ENCODE results near the gene CELSR3. TPM values are rescaled to one million over a fixed set of nuclear protein-coding genes. Genes with fewer than 3 reads are reported as not detected.
A peak's percentile ranks its signal among the peaks of the same experiment; 100 is the strongest.

Gene CELSR3
- total RNA-seq, 1 experiment from 2014 or later = 24.9 TPM

DNA sequence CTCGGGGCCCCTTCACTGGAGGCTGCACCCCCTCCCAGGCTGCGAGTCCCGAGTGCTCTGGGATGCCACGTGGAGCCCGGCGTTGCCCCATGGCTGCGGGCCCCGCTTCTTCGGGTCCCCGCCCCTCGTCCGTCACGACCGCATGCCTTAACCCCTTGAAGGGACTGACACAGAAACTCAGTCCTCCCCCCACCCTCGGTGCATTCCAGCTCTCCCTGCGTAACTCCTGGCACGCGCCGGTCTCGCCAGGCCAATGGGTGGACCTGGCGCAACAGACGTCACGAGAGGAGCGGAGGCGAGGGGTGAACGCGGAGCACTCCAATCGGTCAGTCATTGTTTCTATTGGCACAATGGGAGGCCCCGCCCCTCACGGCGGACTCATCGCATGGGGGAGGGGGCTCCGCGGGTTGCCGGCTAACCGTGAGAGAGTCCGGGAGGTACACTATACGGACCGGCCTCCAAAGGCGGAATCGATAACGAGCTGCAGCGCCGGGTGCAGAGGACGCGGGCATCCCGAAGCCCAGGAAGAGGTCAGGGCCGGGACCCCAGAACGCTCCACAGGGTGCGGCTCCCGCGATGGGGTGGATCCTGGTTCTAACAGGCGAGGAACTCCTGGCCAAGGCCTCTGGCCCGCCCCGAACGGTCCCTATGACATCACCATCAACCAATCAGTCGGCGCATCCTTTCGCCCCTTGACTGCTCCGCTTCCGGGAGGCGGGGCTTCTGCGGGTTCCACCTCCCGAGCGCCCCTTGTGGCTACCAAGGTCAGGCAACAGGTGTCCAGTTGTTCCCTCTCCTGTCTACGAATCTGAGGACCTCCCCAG is 1.0 kb upstream of the CELSR3 start:
- intact Hi-C loops (cut with micrococcal nuclease; ENCODE audit: unreplicated experiment) = loop anchor here (1.0 kb wide), 1 partner anchor 28 kb away; the partner anchor contains the start of gene SLC26A6
- peak overlapping the region; percentile 100 for H3K27ac Mint-ChIP-seq (ENCODE audit: unreplicated experiment)
- H3K27me3 Mint-ChIP-seq (ENCODE audit: unreplicated experiment) = no peaks in the 10 kb centered on the region
- CTCF ChIA-PET = interaction anchor here (0.5 to 1.0 kb wide), 6 partner anchors 12 to 306 kb away, joined by 3 to 6 read pairs (median 3); partner anchors contain the start of genes NCKIPSD and SLC26A6
- H3K4me3 Mint-ChIP-seq (ENCODE audit: low read depth, unreplicated experiment) = peak overlapping the region; percentile 96
- H3K9me3 Mint-ChIP-seq (ENCODE audit: low read depth, unreplicated experiment) = no peaks in the 10 kb centered on the region
- H3K36me3 Mint-ChIP-seq (ENCODE audit: insufficient read depth, unreplicated experiment) = peaks cover 54% of the 10 kb centered on the region
- no TSS peak for BruUV-seq (replicated peaks)
- peak; percentile 98 for DNase-seq
- TF ChIP-seq, protein P1, sequence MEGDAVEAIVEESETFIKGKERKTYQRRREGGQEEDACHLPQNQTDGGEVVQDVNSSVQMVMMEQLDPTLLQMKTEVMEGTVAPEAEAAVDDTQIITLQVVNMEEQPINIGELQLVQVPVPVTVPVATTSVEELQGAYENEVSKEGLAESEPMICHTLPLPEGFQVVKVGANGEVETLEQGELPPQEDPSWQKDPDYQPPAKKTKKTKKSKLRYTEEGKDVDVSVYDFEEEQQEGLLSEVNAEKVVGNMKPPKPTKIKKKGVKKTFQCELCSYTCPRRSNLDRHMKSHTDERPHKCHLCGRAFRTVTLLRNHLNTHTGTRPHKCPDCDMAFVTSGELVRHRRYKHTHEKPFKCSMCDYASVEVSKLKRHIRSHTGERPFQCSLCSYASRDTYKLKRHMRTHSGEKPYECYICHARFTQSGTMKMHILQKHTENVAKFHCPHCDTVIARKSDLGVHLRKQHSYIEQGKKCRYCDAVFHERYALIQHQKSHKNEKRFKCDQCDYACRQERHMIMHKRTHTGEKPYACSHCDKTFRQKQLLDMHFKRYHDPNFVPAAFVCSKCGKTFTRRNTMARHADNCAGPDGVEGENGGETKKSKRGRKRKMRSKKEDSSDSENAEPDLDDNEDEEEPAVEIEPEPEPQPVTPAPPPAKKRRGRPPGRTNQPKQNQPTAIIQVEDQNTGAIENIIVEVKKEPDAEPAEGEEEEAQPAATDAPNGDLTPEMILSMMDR (IDR thresholded peaks at IDR 0.05; ENCODE audit: unreplicated experiment) = peak; percentile 81
- peaks cover 14% of the 10 kb centered on the region for H3K4me1 Mint-ChIP-seq (ENCODE audit: low read depth, unreplicated experiment)

- TF ChIP-seq, protein P1 (IDR thresholded peaks at IDR 0.05; ENCODE audit: unreplicated experiment) = no peak
- Mint-ChIP-seq H3K27me3 (ENCODE audit: unreplicated experiment) (no peaks in the 10 kb centered on the region), H3K4me1 (ENCODE audit: low read depth, unreplicated experiment) (peaks cover 14% of the 10 kb centered on the region), H3K9me3 (ENCODE audit: low read depth, unreplicated experiment) (no peaks in the 10 kb centered on the region), H3K36me3 (ENCODE audit: insufficient read depth, unreplicated experiment) (peaks cover 65% of the 10 kb centered on the region), H3K4me3 (ENCODE audit: low read depth, unreplicated experiment) (peak overlapping the region; percentile 96), H3K27ac (ENCODE audit: unreplicated experiment) (peak overlapping the region; percentile 100)
- no peak for DNase-seq
- CTCF ChIA-PET = no interaction called here
- BruUV-seq (replicated peaks) = no TSS peak
- intact Hi-C loops (cut with micrococcal nuclease; ENCODE audit: unreplicated experiment) = no loop called here
Observed at GRCh38 chr3:48662145-48662752, 437 bp downstream of the CELSR3 start.

GRCh38 chr3:48661501-48662144 is 1.1 kb downstream of the CELSR3 start:
- CTCF ChIA-PET = no interaction called here
- H3K36me3 Mint-ChIP-seq (ENCODE audit: insufficient read depth, unreplicated experiment) = peaks cover 71% of the 10 kb centered on the region
- H3K9me3 Mint-ChIP-seq (ENCODE audit: low read depth, unreplicated experiment) = no peaks in the 10 kb centered on the region
- H3K4me3 Mint-ChIP-seq (ENCODE audit: low read depth, unreplicated experiment) = peak overlapping the region; percentile 96
- no peak for DNase-seq
- intact Hi-C loops (cut with micrococcal nuclease; ENCODE audit: unreplicated experiment) = no loop called here
- no TSS peak for BruUV-seq (replicated peaks)
- no peak overlapping the region for H3K27ac Mint-ChIP-seq (ENCODE audit: unreplicated experiment)
- TF ChIP-seq, protein P1 (IDR thresholded peaks at IDR 0.05; ENCODE audit: unreplicated experiment) = no peak
- H3K27me3 Mint-ChIP-seq (ENCODE audit: unreplicated experiment) = no peaks in the 10 kb centered on the region
- H3K4me1 Mint-ChIP-seq (ENCODE audit: low read depth, unreplicated experiment) = peaks cover 14% of the 10 kb centered on the region

DNA sequence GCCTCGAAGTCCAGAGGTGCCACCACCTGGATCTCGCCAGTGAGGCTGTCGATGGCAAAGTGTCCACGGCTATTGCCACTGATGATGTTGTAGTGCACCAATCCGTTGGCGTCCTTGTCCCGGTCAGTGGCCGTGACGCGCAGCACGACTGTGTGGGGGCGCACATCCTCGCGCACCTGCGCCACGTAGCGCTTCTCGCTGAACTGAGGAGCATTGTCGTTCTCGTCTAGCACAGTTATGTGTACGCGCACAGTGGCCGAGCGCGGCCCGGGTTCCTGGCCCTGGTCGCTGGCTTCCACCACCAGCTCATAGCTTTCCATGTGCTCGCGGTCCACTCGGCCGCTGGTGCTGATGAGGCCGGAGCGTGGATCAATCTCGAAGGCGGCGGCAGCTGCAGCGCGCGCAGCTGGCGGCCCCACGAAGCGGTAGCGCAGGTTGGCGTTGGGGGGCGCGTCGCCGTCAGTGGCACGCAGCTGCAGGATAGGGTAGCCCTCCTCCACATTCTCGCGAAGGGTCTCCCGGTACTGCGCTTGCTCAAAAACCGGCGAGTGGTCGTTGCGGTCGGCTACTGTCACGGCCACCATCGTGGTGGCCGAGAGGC is 1.8 kb downstream of the CELSR3 start:
- peaks cover 14% of the 10 kb centered on the region for H3K4me1 Mint-ChIP-seq (ENCODE audit: low read depth, unreplicated experiment)
- TF ChIP-seq, protein P1 (IDR thresholded peaks at IDR 0.05; ENCODE audit: unreplicated experiment) = no peak
- CTCF ChIA-PET = no interaction called here
- H3K36me3 Mint-ChIP-seq (ENCODE audit: insufficient read depth, unreplicated experiment) = peaks cover 69% of the 10 kb centered on the region
- intact Hi-C loops (cut with micrococcal nuclease; ENCODE audit: unreplicated experiment) = no loop called here
- no peak overlapping the region for H3K4me3 Mint-ChIP-seq (ENCODE audit: low read depth, unreplicated experiment)
- DNase-seq = no peak
- no TSS peak for BruUV-seq (replicated peaks)
- H3K27ac Mint-ChIP-seq (ENCODE audit: unreplicated experiment) = no peak overlapping the region
- no peaks in the 10 kb centered on the region for H3K9me3 Mint-ChIP-seq (ENCODE audit: low read depth, unreplicated experiment)
- H3K27me3 Mint-ChIP-seq (ENCODE audit: unreplicated experiment) = no peaks in the 10 kb centered on the region

Data from Calu3 (cell line).